Endothelial cell of umbilical vein (primary cell): ENCODE results near the gene SH3PXD2A. TPM values are rescaled to one million over a fixed set of nuclear protein-coding genes. Genes with fewer than 3 reads are reported as not detected.

Experiments
- BruUV-seq: library from RNA; stranded (reverse); fragments of 400-500 nt; replicated peaks from 2 replicates; lab custom pipeline; 2021; lab: Mats Ljungman, UMichigan
- CTCF ChIA-PET: fragments of 300-600, 350-600 bp; sonication (Branson Sonifier 250); formaldehyde crosslinking; loops from one replicate; lab custom pipeline; 2021; ENCODE audit warnings: antibody characterized with exemption, inconsistent platforms; lab: Charles Lee
- POLR2A ChIA-PET: fragments of 300-600, 350-600 bp; sonication (Branson Sonifier 250); formaldehyde crosslinking; loops from one replicate; lab custom pipeline; 2021; ENCODE audit warnings: antibody characterized with exemption, inconsistent platforms; lab: Charles Lee
- DNase-seq: peaks from one replicate; pipeline ENCODE4 v3.0.0-alpha.2; 2011; ENCODE audit warnings: low read depth, low spot score
- FAIRE-seq: peaks from 2 replicates; lab custom pipeline; 2011; peaks lifted over from hg19 to GRCh38; lab: Jason Lieb, UNC
- H2AFZ ChIP-seq: 2 replicates; pipeline ENCODE4 v1.6.0; 2012; ENCODE audit warnings: low read depth, low read length, control low read depth, inconsistent platforms
- H3K27ac ChIP-seq: 2 replicates; pipeline ENCODE4 v1.5.1; 2011; ENCODE audit warnings: low read depth, mild to moderate bottlenecking, control low read depth, low read length, moderate library complexity; ENCODE audit not compliant: insufficient read depth
- H3K27me3 ChIP-seq, 2 experiments: 2 replicates each; pipeline versions ENCODE4 v1.6.0 to v1.6.1; 2011; ENCODE audit warnings: low read length in 2 of 2, mixed read lengths in 1 of 2; ENCODE audit not compliant: control insufficient read depth in 2 of 2, insufficient read depth in 2 of 2
- H3K36me3 ChIP-seq, 2 experiments: 2 replicates in 1 of 2; 3 replicates in 1 of 2; pipeline ENCODE4 v1.5.1; 2011; ENCODE audit warnings: low read length in 2 of 2, mild to moderate bottlenecking in 1 of 2, moderate library complexity in 1 of 2; ENCODE audit not compliant: control insufficient read depth in 2 of 2, insufficient read depth in 2 of 2; ENCODE audit errors: extremely low read depth in 1 of 2
- H3K4me1 ChIP-seq: 3 replicates; pipeline ENCODE4 v1.5.1; 2011; ENCODE audit warnings: mild to moderate bottlenecking, low read length; ENCODE audit not compliant: control insufficient read depth, insufficient read depth; ENCODE audit errors: extremely low read depth
- H3K4me2 ChIP-seq: 2 replicates; pipeline ENCODE4 v1.6.1; 2011; ENCODE audit warnings: low read length, control low read depth, mixed read lengths; ENCODE audit not compliant: insufficient read depth
- H3K4me3 ChIP-seq, 3 experiments: fragments of 200-600 bp in 1 of 3; sonication (generic), shearing (Covaris generic) in 1 of 3; replicated peaks in 1 of 3; 2 replicates each; pipeline ENCODE4 v1.5.1; 2011 to 2016; ENCODE audit warnings: control low read depth in 3 of 3, low read length in 3 of 3, mild to moderate bottlenecking in 2 of 3, inconsistent platforms in 1 of 3, low read depth in 1 of 3, moderate library complexity in 1 of 3; ENCODE audit not compliant: insufficient read depth in 1 of 3
- H3K79me2 ChIP-seq: 2 replicates; pipeline ENCODE4 v1.6.0; 2012; ENCODE audit warnings: low read length, inconsistent platforms; ENCODE audit not compliant: control insufficient read depth, insufficient read depth
- H3K9ac ChIP-seq: replicated peaks from 2 replicates; pipeline ENCODE3; 2011; ENCODE audit warnings: low read length, control low read depth; ENCODE audit not compliant: insufficient read depth; ENCODE audit errors: extremely low read depth
- H3K9me1 ChIP-seq: replicated peaks from 3 replicates; pipeline ENCODE4 v1.6.0; 2011; ENCODE audit warnings: mild to moderate bottlenecking, low read length; ENCODE audit not compliant: control insufficient read depth, insufficient read depth; ENCODE audit errors: extremely low read depth
- H3K9me3 ChIP-seq: replicated peaks from 2 replicates; pipeline ENCODE4 v1.5.1; 2012; ENCODE audit warnings: low read length, inconsistent platforms; ENCODE audit not compliant: control insufficient read depth, insufficient read depth
- H4K20me1 ChIP-seq: replicated peaks from 2 replicates; pipeline ENCODE3; 2011; ENCODE audit warnings: mild to moderate bottlenecking, low read length; ENCODE audit not compliant: control insufficient read depth, insufficient read depth; ENCODE audit errors: extremely low read depth
- CTCF ChIP-seq, 2 donors: IDR thresholded peaks; 1 replicate in 1 of 2; 2 replicates in 1 of 2; pipeline ENCODE4 v1.5.1; 2011; ENCODE audit warnings: low read length in 2 of 2, mild to moderate bottlenecking in 2 of 2, moderate library complexity in 2 of 2, control low read depth in 1 of 2, inconsistent platforms in 1 of 2, low read depth in 1 of 2; ENCODE audit not compliant: insufficient read depth in 1 of 2; ENCODE audit errors: extremely low read depth in 1 of 2
- EZH2 ChIP-seq: IDR thresholded peaks from 2 replicates; pipeline ENCODE4 v1.6.1; 2012; ENCODE audit warnings: borderline replicate concordance, low read depth, mild to moderate bottlenecking, moderate library complexity, low read length, inconsistent platforms; ENCODE audit not compliant: severe bottlenecking
- FOS ChIP-seq: IDR thresholded peaks from 2 replicates; pipeline ENCODE4 v1.6.1; 2011; ENCODE audit warnings: mild to moderate bottlenecking, low read length, moderate library complexity, borderline replicate concordance; ENCODE audit not compliant: insufficient read depth
- GATA2 ChIP-seq: IDR thresholded peaks from 2 replicates; pipeline ENCODE4 v1.7.0; 2011; ENCODE audit warnings: low read depth, mild to moderate bottlenecking, moderate library complexity, mixed read lengths, low read length; ENCODE audit not compliant: insufficient read length, insufficient read depth
- JUN ChIP-seq: IDR thresholded peaks from 2 replicates; pipeline ENCODE4 v1.6.1; 2011; ENCODE audit warnings: borderline replicate concordance, low read depth; ENCODE audit not compliant: insufficient read length, insufficient read depth
- MAX ChIP-seq: IDR thresholded peaks from 2 replicates; pipeline ENCODE4 v1.6.1; 2011; ENCODE audit not compliant: insufficient read depth, insufficient read length
- MYC ChIP-seq: IDR thresholded peaks from one replicate; pipeline ENCODE4 v1.6.1; 2011; ENCODE audit warnings: mild to moderate bottlenecking, low read depth, low read length
- POLR2A ChIP-seq: IDR thresholded peaks from 2 replicates; pipeline ENCODE4 v1.6.1; 2012; ENCODE audit warnings: low read depth, mild to moderate bottlenecking, control low read depth, low read length
- POLR2AphosphoS5 ChIP-seq: IDR thresholded peaks from 2 replicates; pipeline ENCODE4 v1.6.1; 2012; ENCODE audit warnings: low read depth, mild to moderate bottlenecking, control low read depth, low read length, moderate library complexity; ENCODE audit not compliant: insufficient read depth
- dilution Hi-C: fragments of 300-500 bp; cut with MboI; formaldehyde crosslinking; loops from one replicate; pipeline ENCODE4 v1.15.0; 2019; ENCODE audit warnings: low sequenced_read_pairs; ENCODE audit not compliant: extremely low pct_ligation_motif_present
- intact Hi-C: fragments of 100-400 bp; cut with micrococcal nuclease; formaldehyde crosslinking; loops from one replicate; pipeline ENCODE4 v1.10.0; 2022
- polyA plus RNA-seq, 4 experiments: library from polyadenylated mRNA; depleted of rRNA in 3 of 4; stranded (reverse) in 3 of 4; unstranded in 1 of 4; fragments of >200 nt; gene quantifications; 2 replicates each; pipeline versions ENCODE4 v1.2.1 to v1.2.3, GENCODE V29; 2011 to 2012; ENCODE audit warnings: missing spikeins in 1 of 4
- total RNA-seq: library from RNA; stranded (reverse); gene quantifications from 2 replicates; pipeline ENCODE4 v1.2.3, GENCODE V29; 2021

The SH3PXD2A gene
- total and polyA plus RNA-seq, 2 donors (not counting 3 experiments of a cell fraction or from before 2014, with no cell fraction given): 1.4 to 5.1 TPM

- TF ChIP-seq CTCF (IDR thresholded peaks at IDR 0.05; ENCODE audit: extremely low read depth in 1 of 2, insufficient read depth in 1 of 2, low read depth in 1 of 2, low read length in 2 of 2) (no peak), MYC (no peak), GATA2 (no peak), JUN (no peak), MAX (no peak), POLR2A (no peak), POLR2AphosphoS5 (no peak), FOS (no peak), EZH2 (no peak)
- ChIA-PET CTCF (no interaction called here), POLR2A (no interaction called here)
- Histone ChIP-seq H3K9ac (no peak overlapping the region), H3K36me3 (no peaks in the 10 kb centered on the region), H3K79me2 (no peaks in the 10 kb centered on the region), H3K27ac (no peak overlapping the region), H3K9me3 (no peaks in the 10 kb centered on the region), H3K4me3 (no peak overlapping the region), H3K9me1 (no peaks in the 10 kb centered on the region), H3K27me3 (peaks cover 0 to 2% of the 10 kb centered on the region in 2 experiments), H2AFZ (no peak overlapping the region), H3K4me1 (peaks cover 7% of the 10 kb centered on the region), H3K4me2 (no peak overlapping the region), H4K20me1 (no peaks in the 10 kb centered on the region)
- DNase-seq: no peak
- dilution Hi-C loops: no loop called here
- FAIRE-seq: no peak
- intact Hi-C loops: no loop called here
- BruUV-seq: no TSS peak
Observed at GRCh38 chr10:103640436-103641181, 214.8 kb downstream of the SH3PXD2A start.
